ENCODE data around the gene MYRF. TPM values are rescaled to one million over a fixed set of nuclear protein-coding genes. Genes with fewer than 3 reads are reported as not detected.

Gene MYRF
- total and polyA plus RNA-seq, 8 donors = 6.4 to 527 (median 59.7) TPM

- peaks cover 0 to 54% (median 32%) of the 10 kb centered on the region in 4 donors for H3K36me3 ChIP-seq
- H3K27ac ChIP-seq = no peak overlapping the region
- DNase-seq = no peak
- TF ChIP-seq, protein P1, sequence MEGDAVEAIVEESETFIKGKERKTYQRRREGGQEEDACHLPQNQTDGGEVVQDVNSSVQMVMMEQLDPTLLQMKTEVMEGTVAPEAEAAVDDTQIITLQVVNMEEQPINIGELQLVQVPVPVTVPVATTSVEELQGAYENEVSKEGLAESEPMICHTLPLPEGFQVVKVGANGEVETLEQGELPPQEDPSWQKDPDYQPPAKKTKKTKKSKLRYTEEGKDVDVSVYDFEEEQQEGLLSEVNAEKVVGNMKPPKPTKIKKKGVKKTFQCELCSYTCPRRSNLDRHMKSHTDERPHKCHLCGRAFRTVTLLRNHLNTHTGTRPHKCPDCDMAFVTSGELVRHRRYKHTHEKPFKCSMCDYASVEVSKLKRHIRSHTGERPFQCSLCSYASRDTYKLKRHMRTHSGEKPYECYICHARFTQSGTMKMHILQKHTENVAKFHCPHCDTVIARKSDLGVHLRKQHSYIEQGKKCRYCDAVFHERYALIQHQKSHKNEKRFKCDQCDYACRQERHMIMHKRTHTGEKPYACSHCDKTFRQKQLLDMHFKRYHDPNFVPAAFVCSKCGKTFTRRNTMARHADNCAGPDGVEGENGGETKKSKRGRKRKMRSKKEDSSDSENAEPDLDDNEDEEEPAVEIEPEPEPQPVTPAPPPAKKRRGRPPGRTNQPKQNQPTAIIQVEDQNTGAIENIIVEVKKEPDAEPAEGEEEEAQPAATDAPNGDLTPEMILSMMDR (IDR thresholded peaks at IDR 0.05) = no peak
- TF ChIP-seq POLR2A (IDR thresholded peaks at IDR 0.05) (no peak), EP300 (IDR thresholded peaks at IDR 0.05) (no peak), POLR2AphosphoS5 (IDR thresholded peaks at IDR 0.05) (no peak)
- 89 to 94% (median 91%) methylated on average over 18 to 20 of the region's 20 CpGs for WGBS, 5 donors
- peaks cover 9 to 22% (median 9%) of the 10 kb centered on the region in 4 donors for H3K4me1 ChIP-seq
- H3K9me3 ChIP-seq = no peaks in the 10 kb centered on the region
- intact Hi-C loops (cut with DNase I; ENCODE audit: low total_unique reads) = no loop called here
- H3K27me3 ChIP-seq = no peaks in the 10 kb centered on the region
- H3K4me3 ChIP-seq = no peak overlapping the region
Measured at GRCh38 chr11:61744181-61744580, 8.3 kb upstream of the MYRF start.

DNA sequence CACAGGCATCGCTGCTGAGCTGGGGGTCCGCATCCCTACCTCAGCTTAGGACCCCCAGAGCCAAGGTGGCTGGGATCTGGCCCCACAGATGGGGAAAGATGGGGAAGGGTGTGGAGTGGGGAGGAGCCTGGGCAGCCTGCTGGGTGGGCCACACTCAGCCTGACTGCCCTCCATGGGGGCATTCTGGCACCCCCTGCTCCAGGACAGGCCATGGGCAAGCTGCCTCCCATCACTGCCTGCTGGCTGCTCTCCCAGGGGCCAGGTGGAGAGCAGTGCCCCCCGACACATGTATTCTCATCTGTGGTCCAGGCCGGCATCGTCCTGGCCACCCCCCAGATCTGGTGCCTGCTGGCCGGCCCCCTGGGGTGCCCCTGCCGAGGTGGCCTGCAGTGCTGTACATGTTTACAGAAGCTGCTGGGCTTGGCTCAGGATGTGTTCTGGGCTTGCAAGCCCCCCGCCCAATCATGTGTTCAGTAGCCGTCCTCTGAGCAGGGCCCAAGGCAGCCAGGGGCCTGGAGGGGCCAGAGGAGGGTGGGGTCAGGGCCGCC, 7.8 kb upstream of the MYRF start:
- DNase-seq = no peak
- Histone ChIP-seq H3K27me3 (peaks cover 0 to under 1% (median 0%) of the 10 kb centered on the region in 3 donors), H3K4me1 (peaks cover 9 to 22% (median 9%) of the 10 kb centered on the region in 4 donors), H3K4me3 (no peak overlapping the region), H3K27ac (no peak overlapping the region), H3K9me3 (no peaks in the 10 kb centered on the region), H3K36me3 (peaks cover 0 to 50% (median 29%) of the 10 kb centered on the region in 4 donors)
- WGBS, 5 donors = 86 to 95% (median 90%) methylated on average over 3 to 10 of the region's 10 CpGs
- intact Hi-C loops (cut with DNase I; ENCODE audit: low total_unique reads) = no loop called here
- no peak for TF ChIP-seq POLR2A (IDR thresholded peaks at IDR 0.05)
- TF ChIP-seq, protein P1 (IDR thresholded peaks at IDR 0.05) = no peak
- no peak for TF ChIP-seq EP300 (IDR thresholded peaks at IDR 0.05)
- TF ChIP-seq POLR2AphosphoS5 (IDR thresholded peaks at IDR 0.05) = no peak

DNA sequence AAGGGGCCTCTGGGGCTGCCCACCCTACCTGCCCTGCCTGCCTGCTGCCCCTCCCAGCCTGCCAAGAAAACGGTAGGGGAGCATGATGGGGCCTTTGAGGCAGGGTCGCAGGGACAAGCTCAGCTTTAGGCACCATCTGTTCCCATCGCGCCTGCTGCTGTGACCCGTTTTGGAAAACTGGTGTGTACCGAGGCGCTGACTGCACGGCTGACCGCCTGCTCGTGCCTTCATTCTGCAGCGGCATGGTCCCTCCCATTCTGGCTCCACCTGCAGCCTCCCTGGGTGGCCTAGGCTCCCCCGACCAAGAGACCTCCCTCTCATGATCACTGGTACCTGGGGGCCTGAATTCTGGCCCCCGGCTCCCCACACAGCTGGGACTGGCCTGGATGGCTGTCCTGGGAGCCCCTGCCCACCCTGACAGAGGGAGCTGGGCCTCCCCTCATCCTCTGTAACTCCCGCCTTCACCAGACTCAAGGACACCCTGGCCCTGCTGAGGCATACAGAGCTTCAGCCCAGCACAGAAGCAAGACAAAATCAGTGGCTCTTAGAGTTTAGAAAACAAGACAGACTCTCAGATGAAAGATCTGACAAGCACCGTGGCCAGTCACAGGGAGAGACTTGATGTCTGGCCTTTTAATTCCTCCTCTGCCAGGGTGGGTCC, 6.5 kb upstream of the MYRF start:
- 68 to 81% (median 76%) methylated on average over 14 to 15 of the region's 15 CpGs for WGBS, 5 donors
- no peak overlapping the region for H3K27ac ChIP-seq
- peaks cover 9 to 22% (median 9%) of the 10 kb centered on the region in 4 donors for H3K4me1 ChIP-seq
- TF ChIP-seq, protein P1 (IDR thresholded peaks at IDR 0.05) = no peak
- no peak for TF ChIP-seq EP300 (IDR thresholded peaks at IDR 0.05)
- TF ChIP-seq POLR2A (IDR thresholded peaks at IDR 0.05) = no peak
- no peak for TF ChIP-seq POLR2AphosphoS5 (IDR thresholded peaks at IDR 0.05)
- DNase-seq = peak in 1 of 2 donors; percentile 54
- H3K36me3 ChIP-seq = peaks cover 0 to 37% (median 23%) of the 10 kb centered on the region in 4 donors
- intact Hi-C loops (cut with DNase I; ENCODE audit: low total_unique reads) = no loop called here
- H3K27me3 ChIP-seq = peaks cover 0 to 7% (median 0%) of the 10 kb centered on the region in 3 donors
- H3K4me3 ChIP-seq = no peak overlapping the region
- no peaks in the 10 kb centered on the region for H3K9me3 ChIP-seq

GRCh38 chr11:61746442-61747191, 5.8 kb upstream of the MYRF start:
- DNase-seq = no peak
- peaks cover 0 to 7% (median 0%) of the 10 kb centered on the region in 3 donors for H3K27me3 ChIP-seq
- peaks cover 9 to 22% (median 9%) of the 10 kb centered on the region in 4 donors for H3K4me1 ChIP-seq
- peak overlapping the region in 1 of 5 donors; percentile 66 for H3K27ac ChIP-seq
- H3K4me3 ChIP-seq = no peak overlapping the region
- H3K9me3 ChIP-seq = no peaks in the 10 kb centered on the region
- intact Hi-C loops (cut with DNase I; ENCODE audit: low total_unique reads) = no loop called here
- 80 to 84% (median 82%) methylated on average over 17 to 19 of the region's 19 CpGs for WGBS, 5 donors
- TF ChIP-seq EP300 (IDR thresholded peaks at IDR 0.05) = no peak
- no peak for TF ChIP-seq POLR2A (IDR thresholded peaks at IDR 0.05)
- TF ChIP-seq POLR2AphosphoS5 (IDR thresholded peaks at IDR 0.05) = no peak
- TF ChIP-seq, protein P1 (IDR thresholded peaks at IDR 0.05) = no peak
- H3K36me3 ChIP-seq = peaks cover 0 to 30% (median 18%) of the 10 kb centered on the region in 4 donors

All from stomach (tissue), 9 donors.